GM19395 (cell line): ENCODE measurements around the gene TF.
A peak's percentile ranks its signal among the peaks of the same experiment; 100 is the strongest.

Source experiments
- ATAC-seq: cut with Tn5 transposase; IDR thresholded peaks from one replicate; pipeline ENCODE4 v1.9.1; 2021; ENCODE audit warnings: mild to moderate bottlenecking, moderate library complexity; ENCODE audit not compliant: unreplicated experiment

TF gene

DNA sequence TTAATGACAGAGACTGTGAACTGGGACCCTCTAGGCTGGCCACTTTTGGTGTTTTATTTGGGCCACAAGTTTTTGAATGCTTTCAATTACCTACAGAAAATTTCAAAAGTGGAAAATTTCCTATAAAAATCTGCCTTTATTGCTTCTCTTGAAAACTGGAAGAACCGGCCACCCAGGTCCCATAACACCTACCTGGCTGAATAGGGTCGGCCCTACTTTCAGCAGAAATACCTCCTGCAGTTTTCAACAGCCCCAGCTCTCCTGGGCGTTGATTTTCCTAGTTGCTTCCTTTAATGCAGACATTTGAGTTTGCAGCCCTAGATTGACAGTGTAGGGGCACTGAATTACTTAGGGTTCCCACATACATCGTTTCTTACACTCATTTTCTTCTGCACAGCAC, 58.7 kb downstream of the TF start:
- ATAC-seq: no peak

DNA sequence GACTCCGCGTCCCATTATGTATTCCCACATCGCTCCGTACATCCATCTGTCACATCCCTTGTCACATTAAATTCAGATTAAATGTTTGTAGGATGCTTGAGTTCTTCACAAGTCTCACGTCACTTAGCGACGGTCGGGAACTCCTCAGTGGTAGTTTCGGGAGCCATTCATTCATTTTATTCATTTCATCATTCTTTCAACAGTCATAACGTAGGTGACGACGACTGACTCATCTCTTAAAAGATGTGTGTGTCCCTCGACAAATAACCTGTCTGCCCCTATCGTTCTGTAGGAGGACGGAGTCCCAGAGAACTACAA, 59.1 kb downstream of the TF start:
- no peak for ATAC-seq

DNA sequence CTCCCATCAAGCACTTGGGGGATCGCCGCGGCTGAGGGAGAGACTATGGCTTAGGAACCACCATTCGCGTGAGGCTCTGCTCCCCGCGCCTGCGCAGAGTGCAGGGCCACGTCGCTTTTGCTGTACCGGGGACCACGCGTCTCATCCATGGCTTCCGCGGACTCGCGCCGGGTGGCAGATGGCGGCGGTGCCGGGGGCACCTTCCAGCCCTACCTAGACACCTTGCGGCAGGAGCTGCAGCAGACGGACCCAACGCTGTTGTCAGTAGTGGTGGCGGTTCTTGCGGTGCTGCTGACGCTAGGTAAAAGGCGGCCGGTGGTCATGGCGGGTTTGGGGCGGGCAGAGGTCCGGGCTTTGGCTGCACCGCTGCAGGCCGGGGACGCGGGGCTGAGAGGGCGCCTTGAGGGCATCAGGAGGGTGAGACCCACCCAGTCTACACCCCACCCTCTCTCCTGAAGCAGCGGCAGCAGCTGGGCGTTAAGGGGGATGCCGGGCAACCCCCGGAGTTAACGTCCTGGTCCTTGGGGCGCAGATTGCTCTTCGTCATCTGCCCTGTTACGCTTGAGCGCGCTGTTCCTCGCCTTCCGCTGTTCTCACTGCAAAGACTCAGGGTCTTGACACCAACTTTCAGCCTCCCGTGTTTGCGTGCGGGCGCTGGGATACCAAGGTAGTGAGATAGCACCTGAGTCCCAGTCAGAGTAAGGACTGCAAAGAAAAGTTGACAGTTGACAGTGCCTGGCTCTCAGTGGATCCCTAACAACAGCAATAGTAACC, 59.7 kb downstream of the TF start, which contains the start of gene SRPRB:
TSS of gene SRPRB (plus strand) at position 114 of the 774 bp plus-strand sequence. CDS start at position 148, 34 bp downstream.
- ATAC-seq: peak; percentile 97

DNA sequence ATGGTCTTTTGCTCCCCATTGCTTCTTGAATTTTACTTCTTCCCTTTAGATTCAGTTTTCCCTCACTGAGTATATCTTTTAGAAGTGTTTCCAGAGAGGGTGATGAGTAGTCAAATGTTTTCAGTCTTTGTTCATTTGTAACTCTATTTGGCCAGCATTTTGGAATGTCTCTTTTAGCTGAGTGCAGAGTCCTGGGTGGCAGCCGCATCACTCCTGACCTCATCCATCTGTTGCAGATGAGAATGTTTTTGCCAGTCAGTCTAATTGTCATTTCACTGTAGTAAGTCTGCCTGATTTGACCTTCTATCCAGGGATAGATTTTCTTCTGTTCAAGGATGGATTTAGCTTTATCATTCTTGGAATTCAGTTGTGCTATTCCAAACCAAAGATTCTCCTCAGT, 66.7 kb downstream of the TF start:
- ATAC-seq: no peak

DNA sequence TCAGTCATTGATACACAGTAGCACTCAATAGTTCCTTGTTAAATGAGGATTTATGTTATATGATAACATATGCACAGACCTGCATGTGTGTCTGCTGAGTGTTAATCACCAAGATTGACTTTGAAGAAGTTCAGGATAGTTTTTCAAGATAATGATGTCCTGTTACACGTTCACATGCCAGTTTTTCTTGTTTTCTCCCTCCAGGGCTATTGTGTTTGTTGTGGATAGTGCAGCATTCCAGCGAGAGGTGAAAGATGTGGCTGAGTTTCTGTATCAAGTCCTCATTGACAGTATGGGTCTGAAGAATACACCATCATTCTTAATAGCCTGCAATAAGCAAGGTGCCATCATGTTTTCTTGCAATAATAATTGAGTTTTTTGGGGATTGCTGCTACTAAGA, 69.2 kb downstream of the TF start:
- no peak for ATAC-seq

DNA sequence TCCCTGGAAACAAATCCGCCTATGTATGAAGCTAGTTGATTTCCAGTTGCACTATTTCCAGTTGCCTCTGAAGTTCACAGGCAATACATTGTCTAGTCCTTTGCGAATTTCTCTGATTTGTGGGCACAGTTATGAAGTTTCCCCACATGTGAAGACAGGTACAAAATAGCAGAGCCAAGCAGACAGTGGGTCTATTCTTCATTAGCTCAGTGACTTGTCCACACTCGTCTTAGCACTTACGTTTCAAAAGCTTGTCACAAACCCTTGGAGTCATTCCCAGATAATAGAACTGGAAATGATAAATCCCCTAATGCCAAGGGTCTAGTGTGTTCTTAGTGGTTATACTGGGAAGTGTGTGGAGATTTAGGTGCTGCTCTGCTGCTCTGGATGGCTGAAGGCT, 73.9 kb downstream of the TF start:
- no peak for ATAC-seq

DNA sequence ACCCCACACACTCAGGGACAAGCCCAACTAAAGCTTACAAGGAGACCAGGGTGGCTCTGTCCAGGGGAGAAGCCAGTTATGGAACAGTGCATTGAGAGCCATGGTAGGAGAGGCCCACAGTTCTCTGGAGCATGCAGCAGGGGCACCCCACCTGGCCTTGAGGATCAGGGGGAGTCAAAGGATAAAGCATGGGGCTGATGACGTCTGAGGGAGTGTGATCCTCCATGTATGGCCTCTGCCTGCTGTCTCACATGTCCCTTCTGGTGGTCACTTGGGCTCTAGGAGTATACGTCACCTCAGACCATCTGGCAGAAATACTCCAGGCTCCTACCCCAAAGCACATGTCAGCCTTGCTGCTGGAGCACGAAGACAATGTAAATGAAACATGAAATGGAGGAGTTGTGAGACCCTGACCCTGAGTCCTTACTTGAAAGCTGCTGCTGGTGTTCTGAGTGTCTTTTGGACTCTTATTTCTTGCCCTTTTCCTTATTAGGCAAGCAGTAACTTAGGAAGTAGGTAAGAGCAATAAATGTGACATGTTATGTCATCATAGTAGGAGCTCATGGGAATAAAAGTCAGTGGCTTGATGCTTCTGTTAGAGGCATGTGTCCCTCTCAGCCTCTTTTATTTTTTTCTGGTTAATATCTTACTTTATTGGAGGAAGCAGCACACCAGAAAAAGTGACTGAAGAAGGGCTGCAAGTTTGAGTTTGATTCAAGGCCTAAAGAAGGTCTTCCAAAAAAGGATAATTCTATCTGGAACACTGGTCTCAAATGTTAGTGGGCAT, 74.9 kb downstream of the TF start:
- no peak for ATAC-seq

DNA sequence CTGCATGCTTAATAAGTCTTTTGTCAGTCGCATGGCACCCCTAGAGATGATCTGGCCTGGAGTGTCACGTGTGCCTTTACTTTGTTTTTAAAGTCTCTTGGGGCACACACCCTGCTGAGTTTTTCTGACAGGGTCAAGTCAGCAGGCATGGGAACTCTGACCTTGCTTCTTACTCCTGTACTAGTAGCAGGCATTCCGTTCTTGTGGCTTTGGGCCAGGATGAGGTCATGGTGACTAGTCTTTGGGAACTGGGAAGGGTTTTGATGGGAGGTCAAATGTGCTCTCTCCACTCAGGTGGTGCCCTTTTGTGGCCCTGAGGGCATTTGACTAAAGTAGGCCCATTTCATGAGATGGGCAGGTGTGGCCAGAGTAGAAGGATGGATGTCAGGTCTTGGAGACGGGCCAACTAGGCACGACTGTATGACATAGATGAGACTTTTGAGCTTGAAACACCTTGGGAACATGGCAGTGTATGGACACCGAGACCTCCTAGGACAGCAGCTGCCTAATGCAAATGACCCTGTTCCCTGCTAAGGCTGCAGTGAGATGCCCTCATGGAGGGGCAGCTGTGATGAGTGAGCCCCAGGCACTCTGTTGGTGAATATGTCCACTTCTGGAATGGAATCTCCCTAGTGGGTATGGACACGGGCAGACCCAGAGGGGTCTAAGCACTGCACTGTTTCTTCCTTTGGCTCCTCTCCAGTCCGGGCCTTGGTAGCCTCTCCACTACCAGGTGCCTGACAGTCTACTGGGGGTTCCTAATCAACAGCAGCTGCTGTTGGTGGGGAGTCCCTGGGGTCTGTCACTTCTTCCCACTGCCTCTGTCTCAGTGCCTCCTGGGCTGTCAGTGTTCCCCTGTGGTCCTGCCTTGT, 75.8 kb downstream of the TF start:
- ATAC-seq: no peak

DNA sequence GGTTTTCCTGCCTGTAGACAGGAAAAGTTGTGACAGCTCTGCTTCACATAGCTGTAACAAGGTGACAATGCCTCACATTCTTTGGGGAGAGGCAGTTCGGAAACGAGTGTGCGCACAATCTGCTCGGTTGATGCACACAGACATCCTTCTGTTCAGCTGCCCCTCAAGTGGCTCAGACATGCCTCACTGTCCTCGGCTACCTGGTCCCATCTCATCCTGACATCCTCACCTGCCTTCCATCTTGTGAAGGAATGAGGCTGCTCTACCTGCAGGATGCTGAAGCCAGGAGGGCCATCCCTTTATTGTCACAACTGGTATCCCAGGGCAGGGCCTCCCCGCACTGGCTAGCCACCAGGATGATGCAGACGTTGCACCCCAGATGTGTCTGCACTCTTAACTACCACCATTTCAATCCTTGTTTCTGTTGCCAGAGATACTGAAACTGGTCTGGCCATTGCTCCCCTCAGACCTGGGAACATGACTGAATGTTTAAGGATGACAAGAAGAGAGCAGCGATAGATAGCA, 78.8 kb downstream of the TF start:
- no peak for ATAC-seq

DNA sequence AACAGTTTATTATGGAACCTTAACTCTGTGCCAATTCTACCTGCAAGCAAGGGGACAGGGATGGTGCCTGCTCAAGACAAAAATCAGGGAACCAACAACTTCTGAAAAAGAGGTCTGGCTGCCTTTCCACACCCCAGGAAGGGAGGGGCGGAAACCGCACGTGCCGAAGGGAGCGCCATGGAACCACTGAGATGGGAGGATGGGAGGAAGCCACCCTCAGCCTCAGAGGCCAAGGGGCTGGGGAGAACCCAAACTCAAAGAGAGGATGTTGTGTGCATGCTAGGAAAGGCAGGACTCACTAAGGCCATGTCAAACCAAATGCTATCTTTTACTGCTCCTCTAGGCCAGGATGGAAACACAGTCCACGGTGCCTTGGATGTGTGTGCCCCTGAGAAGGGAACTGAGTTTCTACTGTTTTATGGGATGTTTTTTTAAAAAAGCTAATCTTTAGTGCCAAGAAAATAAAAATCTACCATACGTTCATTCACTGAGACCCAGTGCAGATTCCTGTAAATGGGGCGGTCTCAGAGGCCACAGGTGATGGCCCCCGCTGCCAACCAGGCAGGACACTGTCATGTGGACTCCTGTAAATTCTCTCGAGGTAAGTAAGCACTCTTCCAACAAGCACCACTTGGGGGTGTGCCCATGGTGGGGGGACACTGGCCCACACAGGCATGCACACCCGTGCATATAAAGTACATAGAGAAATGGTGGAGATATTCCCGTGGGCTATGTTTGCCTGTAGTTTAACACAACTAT, 80.0 kb downstream of the TF start:
- ATAC-seq: no peak

DNA sequence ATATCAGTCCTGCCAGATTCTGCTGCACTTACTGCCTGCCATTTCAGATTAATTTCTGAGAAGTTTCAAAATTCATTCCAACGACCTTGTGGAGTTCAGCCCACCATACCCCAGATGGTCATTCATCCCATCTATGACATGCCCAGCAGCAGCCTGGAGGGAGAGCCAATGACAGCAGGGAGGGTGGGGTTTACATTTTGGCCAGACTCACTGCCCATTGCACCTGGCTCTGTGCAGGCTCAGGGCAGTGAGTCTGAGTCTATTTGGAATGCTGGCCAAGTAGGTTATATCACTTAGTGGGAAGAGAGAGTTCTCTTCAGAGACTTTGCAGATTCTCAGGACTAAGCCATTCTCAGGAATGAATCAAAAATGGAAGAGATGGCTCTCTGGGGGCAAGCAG, 80.9 kb downstream of the TF start:
- no peak for ATAC-seq

DNA sequence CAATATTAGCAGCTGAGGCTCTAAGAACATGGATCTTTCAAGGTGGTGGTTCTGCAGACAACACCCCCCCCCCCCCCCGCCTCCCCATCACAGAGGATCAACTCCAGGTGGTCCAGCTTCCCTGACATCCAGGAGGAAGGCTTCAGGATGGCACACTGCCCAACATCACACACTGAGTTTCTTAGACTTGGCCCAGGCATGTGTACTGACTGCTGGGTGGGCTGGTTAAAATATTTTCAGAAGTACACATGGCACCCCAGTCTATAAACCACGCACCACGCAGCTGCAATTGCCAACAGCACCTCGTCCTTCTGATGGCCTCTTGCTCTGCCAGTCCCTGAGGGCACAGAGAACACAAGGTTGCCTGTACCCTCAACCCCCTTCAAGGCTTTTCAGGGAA, 81.5 kb downstream of the TF start:
- ATAC-seq: no peak

DNA sequence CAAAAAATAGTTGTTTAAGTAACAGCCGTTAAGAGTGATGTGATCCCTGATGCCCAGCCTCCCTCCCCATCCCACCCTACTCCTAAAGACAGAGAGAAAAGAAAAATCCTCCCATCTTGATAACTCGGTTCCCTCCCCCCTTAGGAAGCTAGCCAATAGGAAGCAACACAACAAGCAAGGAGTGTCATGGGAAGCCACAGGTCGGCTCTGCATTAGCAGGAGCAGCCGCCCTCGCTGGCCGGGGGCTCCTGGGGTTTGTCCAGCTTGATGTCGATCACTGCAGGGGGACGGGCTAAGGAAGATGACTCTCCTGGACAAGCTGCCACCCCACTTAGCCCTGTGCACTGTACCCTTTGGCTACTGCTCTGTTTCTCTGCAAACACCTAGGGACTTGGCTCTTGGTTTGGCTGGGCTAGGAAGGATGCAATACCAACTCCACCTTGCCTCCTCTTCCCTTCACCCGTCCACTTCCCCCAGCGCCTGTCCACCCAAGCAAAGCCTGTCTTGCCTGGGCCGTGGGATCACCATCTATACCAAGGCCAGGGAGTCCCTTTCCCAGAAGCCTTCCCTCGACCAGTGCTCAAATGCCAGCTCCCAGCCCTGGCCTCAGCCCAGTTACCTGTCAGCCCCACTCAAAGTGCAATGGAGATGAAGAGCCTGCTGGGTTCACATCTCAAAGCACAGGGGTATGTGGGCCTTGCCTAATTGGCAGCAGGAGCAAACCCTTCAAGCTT, 82.5 kb downstream of the TF start:
- ATAC-seq: no peak

DNA sequence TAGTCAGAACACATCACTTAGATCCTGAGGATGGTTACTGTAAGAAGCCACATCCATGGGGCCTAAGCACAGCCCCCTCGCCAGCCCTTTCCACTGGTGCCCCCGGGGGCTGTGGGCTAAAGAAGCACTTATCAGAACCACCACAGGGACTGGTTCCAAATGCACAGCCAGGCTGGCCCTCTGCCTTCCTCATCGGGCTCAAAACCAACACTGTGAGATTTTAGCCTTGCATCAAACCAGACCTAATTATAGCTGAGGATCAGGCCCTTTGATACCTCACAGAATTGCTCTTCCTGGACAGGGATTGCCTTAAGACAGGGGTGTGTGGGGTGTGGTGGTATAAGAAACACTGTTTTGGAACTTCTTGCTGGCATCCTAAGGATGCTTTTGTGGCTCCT, 83.1 kb downstream of the TF start:
- no peak for ATAC-seq

DNA sequence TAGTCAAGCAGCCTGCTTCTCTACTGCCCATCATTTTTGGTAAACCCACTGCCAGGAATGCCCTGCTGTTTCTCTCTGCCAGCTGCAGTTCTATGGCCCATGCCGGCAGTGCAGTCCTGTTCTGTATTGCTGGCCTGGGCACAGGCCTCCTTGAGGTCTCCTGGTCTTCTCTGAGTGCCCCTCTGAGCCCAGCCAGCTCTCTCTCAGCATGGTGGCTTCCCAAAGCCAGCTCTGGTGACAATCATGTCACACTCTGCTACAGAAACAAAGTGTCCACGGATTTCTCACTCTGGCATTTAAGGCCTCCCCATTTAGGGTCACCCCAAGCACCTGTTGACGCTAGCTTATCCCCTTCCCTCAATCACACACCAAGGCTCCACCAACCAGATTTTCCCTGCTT, 83.9 kb downstream of the TF start:
- ATAC-seq: no peak

DNA sequence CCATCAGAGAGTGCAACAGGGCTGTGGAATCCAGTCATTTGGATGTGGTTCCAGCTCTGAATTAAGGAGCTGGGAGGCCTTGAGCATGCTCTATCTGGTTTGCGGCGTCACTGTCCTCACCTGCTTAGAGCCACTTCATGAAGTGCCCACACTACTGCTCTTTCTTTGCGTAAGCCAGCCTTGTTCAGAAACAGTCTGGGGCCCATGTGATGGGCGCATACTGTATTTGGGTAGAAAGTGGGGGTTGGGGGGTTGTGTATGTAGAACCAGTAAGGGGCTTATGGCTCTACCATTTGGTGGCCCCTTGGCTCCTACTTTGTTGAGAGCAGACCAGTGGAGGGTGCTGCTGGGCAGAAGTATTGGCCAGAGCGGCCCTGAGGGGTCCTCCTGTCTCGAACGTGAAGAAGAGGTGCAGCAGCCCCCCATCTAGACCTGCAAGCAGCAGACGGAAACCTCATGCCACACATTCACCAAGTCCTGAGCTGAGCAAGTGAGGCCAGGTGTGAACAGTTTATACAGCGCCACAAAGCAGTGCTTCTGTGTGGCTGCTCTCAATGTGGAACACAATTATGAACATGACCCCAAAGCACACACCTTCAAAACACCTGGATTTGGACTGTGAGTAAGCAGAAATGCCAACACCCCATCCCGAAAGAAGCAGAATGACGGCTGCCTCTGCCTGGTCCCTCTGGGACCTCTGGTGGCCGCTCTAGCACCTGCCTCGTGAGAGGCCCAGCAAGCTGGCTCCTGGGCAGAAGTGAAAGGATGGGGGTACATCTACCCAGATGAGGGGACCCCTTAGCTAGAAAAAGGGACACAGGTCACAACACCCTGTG, 86.0 kb downstream of the TF start:
- no peak for ATAC-seq

DNA sequence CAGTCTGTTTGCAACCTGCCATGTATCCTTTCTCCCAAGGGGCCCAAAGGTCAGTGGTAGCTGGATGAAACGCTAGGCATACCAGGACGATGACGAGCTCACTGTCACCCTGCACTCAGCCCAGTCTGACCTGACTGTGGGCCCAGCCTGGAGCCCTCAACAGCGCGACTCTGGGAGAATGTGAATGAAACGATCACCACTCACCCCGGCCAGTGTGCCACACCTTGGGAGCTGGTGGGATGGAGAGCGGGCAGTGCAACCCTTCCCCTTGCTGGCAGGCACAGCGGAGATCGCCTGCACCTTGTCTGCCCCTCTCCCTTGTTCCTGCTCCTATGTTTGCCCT, 86.6 kb downstream of the TF start:
- no peak for ATAC-seq

DNA sequence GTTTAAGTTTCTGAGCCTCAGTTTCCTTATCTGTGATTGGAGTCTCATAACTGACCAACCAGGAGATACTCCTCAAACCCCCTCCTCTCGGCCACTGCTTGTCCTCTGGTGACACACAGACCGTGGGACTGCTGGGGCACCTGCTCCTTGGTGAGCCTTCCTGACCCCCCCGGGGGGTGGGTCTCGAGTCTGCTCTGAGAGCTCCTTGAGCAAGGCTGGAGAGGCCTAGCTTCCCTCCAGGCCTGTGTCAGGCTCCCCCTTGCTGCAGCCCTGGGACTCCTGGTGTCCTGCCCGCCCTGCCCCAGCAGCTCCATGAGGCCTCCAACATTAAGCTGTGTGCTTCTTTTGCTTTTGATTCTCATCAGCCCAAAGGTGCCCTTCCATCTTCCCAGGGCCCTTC, 87.1 kb downstream of the TF start:
- no peak for ATAC-seq
